Measurements from ENCODE around the gene FGF12. TPM values are rescaled to one million over a fixed set of nuclear protein-coding genes. Genes with fewer than 3 reads are reported as not detected.

Gene FGF12
- total and polyA plus RNA-seq, 7 experiments from 2014 or later: not detected

DNA sequence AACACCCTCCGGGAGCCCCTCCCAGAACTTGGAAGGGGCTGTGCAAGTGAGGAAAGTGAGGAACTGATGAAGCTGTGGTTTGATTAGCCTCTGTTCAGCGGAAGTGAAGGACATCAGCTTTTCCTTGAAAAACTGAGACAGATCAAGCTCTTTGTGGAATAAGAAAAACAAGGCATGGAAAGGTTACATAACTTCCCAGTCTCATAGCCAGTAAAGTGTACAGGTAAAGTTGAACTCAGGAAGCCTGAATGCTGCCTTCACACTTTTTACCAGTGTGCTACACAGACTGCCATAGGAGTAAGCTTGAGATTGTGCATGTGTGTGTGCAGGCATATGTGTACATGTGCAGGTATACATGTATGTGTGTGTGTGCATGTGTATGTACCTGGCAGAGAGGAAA is 293.2 kb downstream of the FGF12 start:
- Mint-ChIP-seq H3K9me3 (peaks cover 0 to 2% (median 0%) of the 10 kb centered on the region in 11 donors), H3K36me3 (no peaks in the 10 kb centered on the region), H3K27me3 (peaks cover 0 to 19% (median 11%) of the 10 kb centered on the region in 5 donors), H3K4me1 (no peaks in the 10 kb centered on the region), H3K27ac (no peak overlapping the region), H3K4me3 (no peak overlapping the region)
- intact Hi-C loops (cut with micrococcal nuclease): no loop called here
- no peaks in the 10 kb centered on the region for H3K36me3 ChIP-seq (ENCODE audit: control insufficient read depth in 2 of 3, insufficient read depth in 3 of 3, low read length in 3 of 3)
- no peak for ATAC-seq
- H3K4me3 ChIP-seq (ENCODE audit: low read length): no peak overlapping the region
- ChIA-PET POLR2A (no interaction called here), CTCF (no interaction called here)
- no peak for DNase-seq
- no peaks in the 10 kb centered on the region for H3K9me3 ChIP-seq (ENCODE audit: control insufficient read depth in 2 of 3, low read length in 3 of 3)
- H3K27me3 ChIP-seq (ENCODE audit: control insufficient read depth in 2 of 2, insufficient read depth in 2 of 2, low read length in 2 of 2): no peaks in the 10 kb centered on the region
- no peaks in the 10 kb centered on the region for H3K4me1 ChIP-seq (ENCODE audit: control insufficient read depth in 2 of 2, insufficient read depth in 2 of 2, low read length in 2 of 2)
- no peak overlapping the region for H3K27ac ChIP-seq (ENCODE audit: low read depth, low read length)

DNA sequence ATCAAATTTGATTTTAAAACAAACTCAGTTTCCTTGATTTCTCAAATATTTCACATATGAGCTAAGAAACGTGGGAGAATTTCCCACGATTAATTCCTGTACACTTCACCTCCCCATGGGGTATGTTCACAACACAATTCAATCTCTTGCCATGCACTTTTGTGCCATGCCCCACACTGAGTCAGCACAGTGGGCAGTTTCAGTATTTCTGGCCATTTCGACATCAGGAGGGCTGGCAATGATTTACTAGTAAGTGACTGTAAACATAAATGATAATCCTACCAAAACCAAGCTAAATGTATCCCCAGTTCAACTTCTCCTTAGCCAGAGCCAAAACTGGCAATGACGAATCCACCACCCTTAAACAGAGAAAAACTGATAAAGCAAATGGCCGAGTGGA is 293.6 kb downstream of the FGF12 start:
- H3K36me3 Mint-ChIP-seq: no peaks in the 10 kb centered on the region
- no peak for ATAC-seq

DNA sequence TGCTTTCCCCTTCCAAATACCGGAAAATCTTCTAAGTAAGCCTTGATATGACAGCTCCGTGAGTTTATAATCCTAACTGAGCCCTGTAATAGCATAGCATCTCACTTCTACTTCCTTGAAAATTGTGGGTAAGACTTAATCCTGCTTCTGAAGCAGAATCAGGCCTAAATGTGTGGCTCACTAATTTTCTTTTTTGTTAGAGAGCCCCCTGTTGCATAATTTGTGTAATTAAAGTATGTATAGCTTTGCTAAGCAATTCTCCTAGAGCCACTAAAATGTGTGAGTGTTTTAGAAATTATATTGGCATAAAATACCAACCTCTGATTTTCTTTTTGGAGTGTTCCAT is 304.4 kb downstream of the FGF12 start:
- intact Hi-C loops (cut with micrococcal nuclease): loop anchor here in 1 of 2 donors (1.0 kb wide), 1 partner anchor 235 kb away; no protein-coding TSS in a partner anchor
- ChIA-PET POLR2A (no interaction called here), CTCF (no interaction called here)
- DNase-seq: no peak
- Histone ChIP-seq H3K4me3 (ENCODE audit: low read length) (no peak overlapping the region), H3K27me3 (ENCODE audit: control insufficient read depth in 2 of 2, insufficient read depth in 2 of 2, low read length in 2 of 2) (no peaks in the 10 kb centered on the region), H3K4me1 (ENCODE audit: control insufficient read depth in 2 of 2, insufficient read depth in 2 of 2, low read length in 2 of 2) (no peaks in the 10 kb centered on the region), H3K27ac (ENCODE audit: low read depth, low read length) (no peak overlapping the region), H3K36me3 (ENCODE audit: control insufficient read depth in 2 of 3, insufficient read depth in 3 of 3, low read length in 3 of 3) (no peaks in the 10 kb centered on the region), H3K9me3 (ENCODE audit: control insufficient read depth in 2 of 3, low read length in 3 of 3) (no peaks in the 10 kb centered on the region)
- peaks cover 0 to 11% (median 0%) of the 10 kb centered on the region in 11 donors for H3K9me3 Mint-ChIP-seq
- no peaks in the 10 kb centered on the region for H3K36me3 Mint-ChIP-seq
- no peak overlapping the region for H3K4me3 Mint-ChIP-seq
- no peak overlapping the region for H3K27ac Mint-ChIP-seq
- peaks cover 0 to 21% (median 2%) of the 10 kb centered on the region in 5 donors for H3K27me3 Mint-ChIP-seq
- no peaks in the 10 kb centered on the region for H3K4me1 Mint-ChIP-seq
- ATAC-seq: no peak

More for the DNA sequence above, 293.6 kb downstream of the FGF12 start:
- Mint-ChIP-seq H3K27me3 (peaks cover 0 to 19% (median 11%) of the 10 kb centered on the region in 5 donors), H3K4me1 (no peaks in the 10 kb centered on the region), H3K27ac (no peak overlapping the region), H3K4me3 (no peak overlapping the region), H3K9me3 (peaks cover 0 to 2% (median 0%) of the 10 kb centered on the region in 11 donors)
- DNase-seq: no peak
- POLR2A ChIA-PET: no interaction called here
- no peak overlapping the region for H3K27ac ChIP-seq (ENCODE audit: low read depth, low read length)
- H3K36me3 ChIP-seq (ENCODE audit: control insufficient read depth in 2 of 3, insufficient read depth in 3 of 3, low read length in 3 of 3): no peaks in the 10 kb centered on the region
- H3K27me3 ChIP-seq (ENCODE audit: control insufficient read depth in 2 of 2, insufficient read depth in 2 of 2, low read length in 2 of 2): no peaks in the 10 kb centered on the region
- H3K4me3 ChIP-seq (ENCODE audit: low read length): no peak overlapping the region
- H3K9me3 ChIP-seq (ENCODE audit: control insufficient read depth in 2 of 3, low read length in 3 of 3): no peaks in the 10 kb centered on the region
- CTCF ChIA-PET: no interaction called here
- intact Hi-C loops (cut with micrococcal nuclease): no loop called here
- no peaks in the 10 kb centered on the region for H3K4me1 ChIP-seq (ENCODE audit: control insufficient read depth in 2 of 2, insufficient read depth in 2 of 2, low read length in 2 of 2)

DNA sequence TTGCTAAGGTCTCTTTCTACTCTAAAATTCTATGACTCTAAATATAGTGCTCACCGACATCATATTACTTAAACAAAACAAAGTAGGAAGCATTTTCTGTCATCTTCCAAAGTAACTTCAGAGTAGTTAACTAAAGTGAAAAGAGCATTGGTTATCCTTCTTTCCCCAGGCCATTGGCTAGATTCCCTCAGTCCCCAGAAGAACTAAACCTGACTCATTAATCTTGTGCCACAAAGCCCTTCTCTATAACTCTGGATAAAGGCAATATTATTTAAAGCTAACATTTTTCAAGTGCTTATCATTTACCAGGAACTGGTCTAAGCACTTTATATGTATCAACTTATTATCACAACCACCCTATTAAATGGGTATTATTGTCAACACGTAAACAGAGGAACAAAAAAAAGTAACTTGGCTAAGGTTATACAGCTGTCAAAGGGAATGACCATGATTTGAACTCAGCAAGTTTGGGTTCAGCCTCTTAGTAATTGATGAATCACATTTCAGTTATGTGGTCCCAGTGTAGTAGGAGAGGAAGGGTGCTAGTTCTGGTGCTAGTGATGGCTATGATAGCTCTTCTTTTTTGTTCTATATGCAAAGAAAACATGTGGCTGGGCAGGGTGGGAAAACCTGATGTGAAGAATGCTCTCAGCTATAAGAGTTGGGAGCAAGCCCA is 304.9 kb downstream of the FGF12 start:
- Histone ChIP-seq H3K27ac (ENCODE audit: low read depth, low read length) (no peak overlapping the region), H3K27me3 (ENCODE audit: control insufficient read depth in 2 of 2, insufficient read depth in 2 of 2, low read length in 2 of 2) (no peaks in the 10 kb centered on the region), H3K4me3 (ENCODE audit: low read length) (no peak overlapping the region), H3K4me1 (ENCODE audit: control insufficient read depth in 2 of 2, insufficient read depth in 2 of 2, low read length in 2 of 2) (no peaks in the 10 kb centered on the region), H3K36me3 (ENCODE audit: control insufficient read depth in 2 of 3, insufficient read depth in 3 of 3, low read length in 3 of 3) (no peaks in the 10 kb centered on the region), H3K9me3 (ENCODE audit: control insufficient read depth in 2 of 3, low read length in 3 of 3) (no peaks in the 10 kb centered on the region)
- Mint-ChIP-seq H3K27me3 (peaks cover 0 to 21% (median 3%) of the 10 kb centered on the region in 5 donors), H3K27ac (no peak overlapping the region), H3K36me3 (no peaks in the 10 kb centered on the region), H3K4me3 (no peak overlapping the region), H3K4me1 (no peaks in the 10 kb centered on the region), H3K9me3 (peaks cover 0 to 11% (median 0%) of the 10 kb centered on the region in 11 donors)
- ATAC-seq: no peak
- ChIA-PET CTCF (no interaction called here), POLR2A (no interaction called here)
- intact Hi-C loops (cut with micrococcal nuclease): no loop called here
- DNase-seq: no peak

DNA sequence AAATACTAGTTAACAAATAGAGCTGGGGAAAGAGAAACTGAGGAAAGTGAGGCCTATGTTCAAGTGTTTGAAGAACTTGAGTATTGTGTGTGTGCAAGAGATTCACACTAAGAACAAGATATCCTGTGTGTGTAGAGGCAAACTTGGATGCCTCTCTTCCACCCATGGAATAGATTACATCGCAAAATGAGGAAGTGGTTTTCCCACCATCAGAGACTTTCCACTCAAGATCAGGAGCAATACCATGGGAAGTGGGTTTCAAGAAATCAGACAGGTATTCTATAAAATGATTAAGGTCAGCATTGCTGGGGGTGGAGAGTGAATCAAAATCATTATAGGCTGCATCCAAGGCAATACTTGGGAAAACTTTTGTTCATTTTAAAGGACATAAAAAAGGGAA is 308.0 kb downstream of the FGF12 start:
- Mint-ChIP-seq H3K4me3 (no peak overlapping the region), H3K9me3 (peaks cover 0 to 11% (median 0%) of the 10 kb centered on the region in 11 donors), H3K36me3 (no peaks in the 10 kb centered on the region), H3K4me1 (no peaks in the 10 kb centered on the region), H3K27me3 (peaks cover 0 to 23% (median 10%) of the 10 kb centered on the region in 5 donors), H3K27ac (no peak overlapping the region)
- Histone ChIP-seq H3K4me1 (ENCODE audit: control insufficient read depth in 2 of 2, insufficient read depth in 2 of 2, low read length in 2 of 2) (no peaks in the 10 kb centered on the region), H3K9me3 (ENCODE audit: control insufficient read depth in 2 of 3, low read length in 3 of 3) (no peaks in the 10 kb centered on the region), H3K27ac (ENCODE audit: low read depth, low read length) (no peak overlapping the region), H3K4me3 (ENCODE audit: low read length) (no peak overlapping the region), H3K36me3 (ENCODE audit: control insufficient read depth in 2 of 3, insufficient read depth in 3 of 3, low read length in 3 of 3) (no peaks in the 10 kb centered on the region), H3K27me3 (ENCODE audit: control insufficient read depth in 2 of 2, insufficient read depth in 2 of 2, low read length in 2 of 2) (no peaks in the 10 kb centered on the region)
- ChIA-PET POLR2A (no interaction called here), CTCF (no interaction called here)
- DNase-seq: no peak
- intact Hi-C loops (cut with micrococcal nuclease): no loop called here
- no peak for ATAC-seq

DNA sequence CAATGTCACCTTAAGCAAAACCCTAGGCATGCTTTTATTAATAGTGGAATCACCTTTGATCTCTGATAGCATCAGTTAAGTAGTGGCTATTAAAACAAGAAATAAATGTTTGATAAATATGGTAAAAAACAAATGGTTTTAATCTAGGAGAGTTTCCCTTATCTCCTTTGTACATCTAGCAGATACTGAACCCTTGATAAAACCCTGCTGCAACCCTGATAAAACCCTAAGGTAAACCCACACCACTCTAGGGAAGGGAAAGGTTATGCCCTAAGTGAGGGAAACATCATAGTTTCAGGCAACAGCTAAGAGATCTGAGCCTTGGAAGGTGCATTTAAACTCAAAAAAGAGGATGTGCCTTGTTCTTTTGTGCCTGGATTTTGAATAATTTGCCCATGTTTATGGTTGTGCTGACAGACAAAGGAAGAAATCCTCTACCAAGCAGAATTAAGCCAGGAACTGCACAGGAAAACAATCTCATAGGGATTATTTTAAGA is 309.7 kb downstream of the FGF12 start:
- intact Hi-C loops (cut with micrococcal nuclease): no loop called here
- ATAC-seq (no peak), DNase-seq (no peak)
- Mint-ChIP-seq H3K4me3 (no peak overlapping the region), H3K27ac (no peak overlapping the region), H3K27me3 (peaks cover 5 to 32% (median 12%) of the 10 kb centered on the region in 5 donors), H3K9me3 (peaks cover 0 to 11% (median 0%) of the 10 kb centered on the region in 11 donors), H3K36me3 (no peaks in the 10 kb centered on the region), H3K4me1 (no peaks in the 10 kb centered on the region)
- no peaks in the 10 kb centered on the region for H3K4me1 ChIP-seq (ENCODE audit: control insufficient read depth in 2 of 2, insufficient read depth in 2 of 2, low read length in 2 of 2)
- no peak overlapping the region for H3K4me3 ChIP-seq (ENCODE audit: low read length)
- ChIA-PET POLR2A (no interaction called here), CTCF (no interaction called here)
- H3K9me3 ChIP-seq (ENCODE audit: control insufficient read depth in 2 of 3, low read length in 3 of 3): no peaks in the 10 kb centered on the region
- H3K27ac ChIP-seq (ENCODE audit: low read depth, low read length): no peak overlapping the region
- H3K27me3 ChIP-seq (ENCODE audit: control insufficient read depth in 2 of 2, insufficient read depth in 2 of 2, low read length in 2 of 2): no peaks in the 10 kb centered on the region
- H3K36me3 ChIP-seq (ENCODE audit: control insufficient read depth in 2 of 3, insufficient read depth in 3 of 3, low read length in 3 of 3): no peaks in the 10 kb centered on the region

DNA sequence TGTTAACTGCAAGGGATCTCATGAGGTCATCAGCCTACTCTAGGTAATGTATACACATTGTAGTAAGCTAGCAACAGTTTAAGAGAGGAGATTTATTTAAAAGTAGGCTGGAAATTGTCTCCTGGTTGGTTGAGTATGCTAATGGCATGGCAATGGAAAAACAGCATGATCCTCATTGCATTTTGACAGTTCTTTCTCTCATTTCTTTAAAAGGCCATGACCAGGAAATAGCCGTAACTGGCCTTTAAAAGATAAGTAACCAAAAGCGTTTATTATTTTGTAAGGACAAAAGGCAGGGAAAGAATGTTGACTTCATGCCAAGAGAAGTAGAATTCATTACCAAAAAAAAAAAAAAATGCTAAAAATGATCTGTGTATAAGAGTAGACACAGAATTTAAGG is 310.3 kb downstream of the FGF12 start:
- H3K9me3 Mint-ChIP-seq: peaks cover 0 to 11% (median 0%) of the 10 kb centered on the region in 11 donors
- no peak overlapping the region for H3K27ac ChIP-seq (ENCODE audit: low read depth, low read length)
- H3K4me1 ChIP-seq (ENCODE audit: control insufficient read depth in 2 of 2, insufficient read depth in 2 of 2, low read length in 2 of 2): no peaks in the 10 kb centered on the region
- H3K4me1 Mint-ChIP-seq: no peaks in the 10 kb centered on the region
- CTCF ChIA-PET: no interaction called here
- H3K36me3 Mint-ChIP-seq: no peaks in the 10 kb centered on the region
- intact Hi-C loops (cut with micrococcal nuclease): no loop called here
- no peak overlapping the region for H3K4me3 Mint-ChIP-seq
- no peak overlapping the region for H3K27ac Mint-ChIP-seq
- H3K27me3 Mint-ChIP-seq: peaks cover 9 to 32% (median 13%) of the 10 kb centered on the region in 5 donors
- no peak for ATAC-seq
- no peaks in the 10 kb centered on the region for H3K27me3 ChIP-seq (ENCODE audit: control insufficient read depth in 2 of 2, insufficient read depth in 2 of 2, low read length in 2 of 2)
- no peaks in the 10 kb centered on the region for H3K9me3 ChIP-seq (ENCODE audit: control insufficient read depth in 2 of 3, low read length in 3 of 3)
- no peak overlapping the region for H3K4me3 ChIP-seq (ENCODE audit: low read length)
- POLR2A ChIA-PET: no interaction called here
- no peaks in the 10 kb centered on the region for H3K36me3 ChIP-seq (ENCODE audit: control insufficient read depth in 2 of 3, insufficient read depth in 3 of 3, low read length in 3 of 3)
- DNase-seq: no peak
